ENCODE data around the gene GMDS. TPM values are rescaled to one million over a fixed set of nuclear protein-coding genes. Genes with fewer than 3 reads are reported as not detected.

The GMDS gene
- total and polyA plus RNA-seq, 2 of the 13 experiments (the other 11 are each of a cell fraction or from before 2014, with no cell fraction given), result 64.4 to 112 TPM

- Histone ChIP-seq H3K79me2 (ENCODE audit: insufficient read depth, low read length) (no peaks in the 10 kb centered on the region), H3K9me3 (ENCODE audit: low read length) (no peaks in the 10 kb centered on the region), H3K4me3 (replicated peaks in 1 of 3; ENCODE audit: insufficient read depth in 1 of 3, low read depth in 2 of 3, low read length in 3 of 3) (no peak overlapping the region), H3K36me3 (replicated peaks in 1 of 2; ENCODE audit: control insufficient read depth in 1 of 2, insufficient read depth in 2 of 2, low read length in 2 of 2) (peaks cover 13 to 59% of the 10 kb centered on the region in 2 experiments), H3K27me3 (ENCODE audit: control insufficient read depth in 1 of 2, insufficient read depth in 2 of 2, low read length in 2 of 2) (no peaks in the 10 kb centered on the region), H3K4me2 (ENCODE audit: low read depth, low read length) (no peak overlapping the region), H2AFZ (ENCODE audit: low read length) (no peak overlapping the region), H3K9ac (ENCODE audit: insufficient read depth, low read depth, low read length) (no peak overlapping the region), H4K20me1 (ENCODE audit: insufficient read depth, low read length) (no peaks in the 10 kb centered on the region; the same call in 1 of the 2 replicates), H3K4me1 (ENCODE audit: insufficient read depth, low read length) (no peaks in the 10 kb centered on the region), H3K27ac (ENCODE audit: extremely low read length, insufficient read depth, low read length) (no peak overlapping the region)
- FAIRE-seq, result no peak
- no peak for DNase-seq (ENCODE audit: low spot score)
- ChIA-PET CTCF (ENCODE audit: low intra/inter-chr PET ratio, low total read pairs) (no interaction called here), POLR2A (no interaction called here)
- no TSS peak for BruUV-seq (replicated peaks)
- in situ Hi-C loops (cut with HindIII; ENCODE audit: extremely low pct_ligation_motif_present, low pct_unique_long_range_greater_than_20kb), result no loop called here
- ATAC-seq, result no peak
- intact Hi-C loops (cut with micrococcal nuclease; ENCODE audit: unreplicated experiment), result no loop called here
- WGBS (ENCODE audit: low lambda C conversion rate), result 92% methylated on average over 9 of the region's 9 CpGs
- TF ChIP-seq EEA1 (CRISPR knock-in tag; IDR thresholded peaks at IDR 0.05; ENCODE audit: borderline replicate concordance) (no peak), ATF4 (CRISPR knock-in tag; IDR thresholded peaks at IDR 0.05) (no peak), U2AF2 (IDR thresholded peaks at IDR 0.05; ENCODE audit: low read depth, low read length) (no peak), ZNF251 (CRISPR knock-in tag; IDR thresholded peaks at IDR 0.05) (no peak), KDM6A (CRISPR knock-in tag; IDR thresholded peaks at IDR 0.05; ENCODE audit: low read depth) (no peak)
These were observed 521.3 kb downstream of the GMDS start for GRCh38 chr6:1724124-1724523.

GRCh38 chr6:1722801-1723200, 522.6 kb downstream of the GMDS start:
- no peaks in the 10 kb centered on the region for H3K79me2 ChIP-seq (ENCODE audit: insufficient read depth, low read length)
- FAIRE-seq (no peak), ATAC-seq (no peak), DNase-seq (ENCODE audit: low spot score) (no peak)
- no peak overlapping the region for H3K4me3 ChIP-seq (replicated peaks in 1 of 3; ENCODE audit: insufficient read depth in 1 of 3, low read depth in 2 of 3, low read length in 3 of 3)
- no peaks in the 10 kb centered on the region; the same call in 1 of the 2 replicates for H4K20me1 ChIP-seq (ENCODE audit: insufficient read depth, low read length)
- H2AFZ ChIP-seq (ENCODE audit: low read length), result no peak overlapping the region
- CTCF ChIA-PET (ENCODE audit: low intra/inter-chr PET ratio, low total read pairs), result no interaction called here
- in situ Hi-C loops (cut with HindIII; ENCODE audit: extremely low pct_ligation_motif_present, low pct_unique_long_range_greater_than_20kb), result no loop called here
- H3K27ac ChIP-seq (ENCODE audit: extremely low read length, insufficient read depth, low read length), result no peak overlapping the region
- no peaks in the 10 kb centered on the region for H3K9me3 ChIP-seq (ENCODE audit: low read length)
- intact Hi-C loops (cut with micrococcal nuclease; ENCODE audit: unreplicated experiment), result no loop called here
- peaks cover 15 to 67% of the 10 kb centered on the region in 2 experiments for H3K36me3 ChIP-seq (replicated peaks in 1 of 2; ENCODE audit: control insufficient read depth in 1 of 2, insufficient read depth in 2 of 2, low read length in 2 of 2)
- POLR2A ChIA-PET, result no interaction called here
- H3K27me3 ChIP-seq (ENCODE audit: control insufficient read depth in 1 of 2, insufficient read depth in 2 of 2, low read length in 2 of 2), result no peaks in the 10 kb centered on the region
- whole genome bisulfite sequencing (ENCODE audit: low lambda C conversion rate), result 89% methylated on average over 2 of the region's 2 CpGs
- no peaks in the 10 kb centered on the region for H3K4me1 ChIP-seq (ENCODE audit: insufficient read depth, low read length)
- H3K9ac ChIP-seq (ENCODE audit: insufficient read depth, low read depth, low read length), result no peak overlapping the region
- no peak overlapping the region for H3K4me2 ChIP-seq (ENCODE audit: low read depth, low read length)
- no TSS peak for BruUV-seq (replicated peaks)
- TF ChIP-seq ZNF180 (CRISPR knock-in tag; IDR thresholded peaks at IDR 0.05; ENCODE audit: borderline replicate concordance, low read depth), result no peak
- no peak for TF ChIP-seq ZNF800 (CRISPR knock-in tag; IDR thresholded peaks at IDR 0.05)
- no peak for TF ChIP-seq SMYD3 (CRISPR knock-in tag; IDR thresholded peaks at IDR 0.05)
